Uterus (tissue), 4 donors: ENCODE results near the gene GNG4. TPM values are rescaled to one million over a fixed set of nuclear protein-coding genes. Genes with fewer than 3 reads are reported as not detected.

Experiments used
- DNase-seq, 2 donors: peaks; one replicate each; pipeline ENCODE4 v3.0.0-alpha.2; 2019 to 2020
- H3K27ac ChIP-seq, 2 donors: fragments of 200-600 bp; sonication (generic); 1 replicate in 1 of 2; 2 replicates in 1 of 2; pipeline ENCODE4 v1.5.1; 2016 to 2018
- H3K27me3 ChIP-seq, 2 donors: fragments of 200-600 bp; sonication (generic); one replicate each; pipeline ENCODE4 v1.5.1; 2018 to 2019; ENCODE audit warnings: control low read depth in 1 of 2
- H3K36me3 ChIP-seq, 2 donors: fragments of 200-600 bp; sonication (generic); one replicate each; pipeline ENCODE4 v1.5.1; 2019; ENCODE audit warnings: control low read depth in 1 of 2
- H3K4me1 ChIP-seq, 2 donors: fragments of 200-600 bp; sonication (generic); one replicate each; pipeline ENCODE4 v1.5.1; 2018 to 2019; ENCODE audit warnings: control low read depth in 1 of 2
- H3K4me3 ChIP-seq, 2 donors: fragments of 200-600 bp; sonication (generic); 1 replicate in 1 of 2; 2 replicates in 1 of 2; pipeline ENCODE4 v1.5.1; 2018 to 2019; ENCODE audit warnings: mild to moderate bottlenecking in 1 of 2
- H3K9me3 ChIP-seq, 2 donors: fragments of 200-600 bp; sonication (generic); one replicate each; pipeline ENCODE4 v1.5.1; 2019; ENCODE audit warnings: control low read depth in 1 of 2
- CTCF ChIP-seq, 4 experiments: fragments of 200-600 bp in 2 of 4; fragments of 450-650 bp in 2 of 4; sonication (generic) in 2 of 4; IDR thresholded peaks; one replicate each; pipeline ENCODE4 v1.5.1; 2016 to 2019; ENCODE audit warnings: antibody characterized with exemption in 4 of 4, mild to moderate bottlenecking in 2 of 4, moderate library complexity in 1 of 4
- POLR2A ChIP-seq, 2 donors: fragments of 450-650 bp; IDR thresholded peaks; one replicate each; pipeline ENCODE4 v1.6.1; 2016; ENCODE audit warnings: antibody characterized with exemption in 2 of 2, mild to moderate bottlenecking in 1 of 2, moderate library complexity in 1 of 2
- intact Hi-C: fragments of 100-400 bp; cut with DNase I; formaldehyde crosslinking; loops from one replicate; pipeline ENCODE4 v1.15.1; 2023; ENCODE audit warnings: low total_unique reads
- total RNA-seq, 4 donors: library from RNA; depleted of rRNA in 3 of 4; stranded (reverse); fragments of >200 nt in 3 of 4; gene quantifications; one replicate each; pipeline versions ENCODE4 v1.1.0 to v1.2.4, GENCODE V29; 2014 to 2023
- donor health status: DM: yes; HTN: yes; CAD: no.

Gene GNG4
- total RNA-seq, 4 donors from 2014 or later, result 0.51 to 8.2 (median 2.3) TPM

DNA sequence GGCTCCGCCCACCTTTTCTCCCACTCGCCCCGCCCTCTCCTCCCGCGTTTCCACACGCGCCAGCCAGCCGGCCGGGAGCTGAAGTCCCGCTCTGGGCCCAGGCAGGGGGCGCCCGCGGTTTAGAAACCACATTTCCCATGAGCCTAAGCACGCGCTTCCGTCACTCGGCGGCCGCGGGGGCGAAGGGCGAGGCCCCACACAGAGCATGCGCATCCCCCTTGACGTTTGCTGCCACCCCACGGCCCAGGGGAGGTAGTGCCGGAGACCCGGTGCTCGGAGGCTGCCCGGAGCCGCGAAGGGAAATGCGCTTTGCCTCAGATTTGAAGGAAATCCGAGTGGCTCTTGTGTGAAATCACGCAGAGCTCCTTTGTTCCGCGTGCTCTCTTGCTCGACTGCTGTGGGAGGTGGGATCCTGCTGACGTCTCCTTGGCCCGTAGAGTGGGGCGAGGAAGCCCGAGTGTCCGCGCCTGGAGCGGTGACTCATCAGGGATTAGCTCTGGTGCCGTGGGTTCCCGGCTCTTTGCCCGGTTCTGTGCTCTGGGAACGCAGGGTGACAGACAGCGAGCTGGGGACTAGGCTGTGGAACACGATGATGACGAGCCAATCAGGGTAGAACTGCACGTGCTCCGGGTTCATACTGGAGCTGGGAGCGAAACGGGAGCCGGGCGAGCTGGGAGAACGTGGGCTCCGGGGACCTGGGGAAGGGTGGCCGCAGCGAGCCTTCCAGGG is 144.9 kb downstream of the GNG4 start:
- peak overlapping the region; percentile 97 to 98 for H3K27ac ChIP-seq
- no peaks in the 10 kb centered on the region for H3K9me3 ChIP-seq
- peak overlapping the region; percentile 69 to 91 for H3K4me3 ChIP-seq
- H3K36me3 ChIP-seq, result no peaks in the 10 kb centered on the region
- DNase-seq, result peak; percentile 99 to 100
- H3K27me3 ChIP-seq, result no peaks in the 10 kb centered on the region
- TF ChIP-seq CTCF (IDR thresholded peaks at IDR 0.05) (peak; percentile 82 to 96 (median 92)), POLR2A (IDR thresholded peaks at IDR 0.05) (peak in 1 of 2 donors; percentile 80)
- intact Hi-C loops, result no loop called here
- no peaks in the 10 kb centered on the region for H3K4me1 ChIP-seq

- Histone ChIP-seq H3K4me3 (peak within 1 kb of the TSS; percentile 69 to 91), H3K36me3 (no peaks in the 10 kb centered on the region), H3K27me3 (no peaks in the 10 kb centered on the region), H3K9me3 (no peaks in the 10 kb centered on the region), H3K27ac (peak within 1 kb of the TSS; percentile 97 to 98), H3K4me1 (no peaks in the 10 kb centered on the region)
- intact Hi-C loops, result no loop called here
- no peak for TF ChIP-seq CTCF (IDR thresholded peaks at IDR 0.05)
- TF ChIP-seq POLR2A (IDR thresholded peaks at IDR 0.05), result peak; percentile 90 to 96
- no peak for DNase-seq
Observed at GRCh38 chr1:235504122-235504493, 145.5 kb downstream of the GNG4 start, which contains the start of gene B3GALNT2. B3GALNT2 (minus strand) TSS chr1:235504452; CDS start chr1:235504252, 200 bp downstream.

GRCh38 chr1:235503403-235504121 is 146.0 kb downstream of the GNG4 start:
- intact Hi-C loops, result no loop called here
- peak overlapping the region; percentile 97 to 98 for H3K27ac ChIP-seq
- no peak for TF ChIP-seq POLR2A (IDR thresholded peaks at IDR 0.05)
- TF ChIP-seq CTCF (IDR thresholded peaks at IDR 0.05), result no peak
- peak overlapping the region; percentile 61 to 91 for H3K4me3 ChIP-seq
- no peaks in the 10 kb centered on the region for H3K36me3 ChIP-seq
- no peaks in the 10 kb centered on the region for H3K27me3 ChIP-seq
- no peaks in the 10 kb centered on the region for H3K4me1 ChIP-seq
- no peaks in the 10 kb centered on the region for H3K9me3 ChIP-seq
- DNase-seq, result peak in 1 of 2 donors; percentile 40

GRCh38 chr1:235502601-235503402 is 146.8 kb downstream of the GNG4 start:
- H3K36me3 ChIP-seq, result no peaks in the 10 kb centered on the region
- no peaks in the 10 kb centered on the region for H3K27me3 ChIP-seq
- H3K27ac ChIP-seq, result peak overlapping the region; percentile 97 to 98
- no peaks in the 10 kb centered on the region for H3K4me1 ChIP-seq
- intact Hi-C loops, result no loop called here
- no peak for TF ChIP-seq POLR2A (IDR thresholded peaks at IDR 0.05)
- TF ChIP-seq CTCF (IDR thresholded peaks at IDR 0.05), result no peak
- H3K4me3 ChIP-seq, result peak overlapping the region; percentile 61 to 91
- no peaks in the 10 kb centered on the region for H3K9me3 ChIP-seq
- DNase-seq, result no peak
